HG02840 (cell line): ENCODE data around the gene MINDY1.

Source experiments
- ATAC-seq: cut with Tn5 transposase; IDR thresholded peaks from one replicate; pipeline ENCODE4 v1.9.1; 2021; ENCODE audit warnings: mild to moderate bottlenecking, moderate library complexity, moderate number of reproducible peaks; ENCODE audit not compliant: unreplicated experiment, low FRiP score

MINDY1 gene

GRCh38 chr1:151006327-151007052, at the start of gene MINDY1:
MINDY1 (minus strand) TSS chr1:151006902; CDS start chr1:151002617, 4,285 bp downstream.
- no peak for ATAC-seq

GRCh38 chr1:151056149-151056548, 49.4 kb upstream of the MINDY1 start:
- no peak for ATAC-seq

- ATAC-seq = no peak
Observed at GRCh38 chr1:151055581-151055980, 48.9 kb upstream of the MINDY1 start.

- ATAC-seq = no peak
Observed at GRCh38 chr1:151054971-151055547, 48.4 kb upstream of the MINDY1 start.

- no peak for ATAC-seq
Observed at GRCh38 chr1:151051356-151052009, 44.8 kb upstream of the MINDY1 start.

GRCh38 chr1:151050051-151050688, 43.5 kb upstream of the MINDY1 start:
- no peak for ATAC-seq

GRCh38 chr1:151049458-151049857, 42.8 kb upstream of the MINDY1 start:
- no peak for ATAC-seq

- ATAC-seq = no peak
Observed at GRCh38 chr1:151048645-151049032, 41.9 kb upstream of the MINDY1 start.

- ATAC-seq = peak; percentile 54
Observed at GRCh38 chr1:151047925-151048644, 41.4 kb upstream of the MINDY1 start.

GRCh38 chr1:151047591-151047924, 40.9 kb upstream of the MINDY1 start, which contains the start of gene C1orf56:
C1orf56 (plus strand) TSS chr1:151047751; CDS start chr1:151047848, 97 bp downstream.
- ATAC-seq = peak; percentile 39

- no peak for ATAC-seq
Observed at GRCh38 chr1:151043163-151043562, 36.5 kb upstream of the MINDY1 start.

GRCh38 chr1:151039521-151039920, 32.8 kb upstream of the MINDY1 start:
- no peak for ATAC-seq

- no peak for ATAC-seq
Observed at GRCh38 chr1:151037032-151037431, 30.3 kb upstream of the MINDY1 start.

GRCh38 chr1:151036356-151036755, 29.7 kb upstream of the MINDY1 start, which contains the start of gene BNIPL:
BNIPL (plus strand) TSS chr1:151036586; CDS start chr1:151036726, 140 bp downstream.
- ATAC-seq = no peak

- ATAC-seq = no peak
Observed at GRCh38 chr1:151035167-151035566, 28.5 kb upstream of the MINDY1 start.

GRCh38 chr1:151032164-151032563, 25.5 kb upstream of the MINDY1 start:
- ATAC-seq = no peak

GRCh38 chr1:151026460-151026859, 19.8 kb upstream of the MINDY1 start:
- ATAC-seq = no peak

GRCh38 chr1:151024540-151025146, 17.9 kb upstream of the MINDY1 start:
- ATAC-seq = no peak

GRCh38 chr1:151013518-151013917, 6.8 kb upstream of the MINDY1 start:
- ATAC-seq = no peak
